ENCODE measurements around the gene RBM47. TPM values are rescaled to one million over a fixed set of nuclear protein-coding genes. Genes with fewer than 3 reads are reported as not detected.
"Not testable (repeated sequence)": the region's sequence is repeated elsewhere in the genome, so short reads cannot be mapped to it uniquely, and the experiment has no call there.

The RBM47 gene
- total RNA-seq, 2 donors from 2014 or later = 4.4 to 13.7 TPM

GRCh38 chr4:40454816-40455215 is 174.8 kb downstream of the RBM47 start:
- Histone ChIP-seq H3K27me3 (no peaks in the 10 kb centered on the region), H3K36me3 (no peaks in the 10 kb centered on the region), H3K4me3 (no peak overlapping the region), H3K27ac (no peak overlapping the region), H3K4me1 (no peaks in the 10 kb centered on the region), H3K9me3 (no peaks in the 10 kb centered on the region)
- no peak for DNase-seq (ENCODE audit: low spot score)
- TF ChIP-seq CTCF (IDR thresholded peaks at IDR 0.05) = no peak

- Histone ChIP-seq H3K9me3 (no peaks in the 10 kb centered on the region), H3K4me1 (no peaks in the 10 kb centered on the region), H3K27ac (no peak overlapping the region), H3K4me3 (no peak overlapping the region), H3K36me3 (no peaks in the 10 kb centered on the region), H3K27me3 (no peaks in the 10 kb centered on the region)
- DNase-seq (ENCODE audit: low spot score) = no peak
- no peak for TF ChIP-seq CTCF (IDR thresholded peaks at IDR 0.05)
These were observed 175.8 kb downstream of the RBM47 start for GRCh38 chr4:40453912-40454311.

- Histone ChIP-seq H3K4me1 (no peaks in the 10 kb centered on the region), H3K36me3 (no peaks in the 10 kb centered on the region), H3K4me3 (no peak overlapping the region), H3K27me3 (no peaks in the 10 kb centered on the region), H3K27ac (no peak overlapping the region), H3K9me3 (no peaks in the 10 kb centered on the region)
- no peak for TF ChIP-seq CTCF (IDR thresholded peaks at IDR 0.05)
- DNase-seq (ENCODE audit: low spot score) = no peak
These were observed 180.8 kb downstream of the RBM47 start for GRCh38 chr4:40448875-40449274.

GRCh38 chr4:40446839-40447238 is 182.8 kb downstream of the RBM47 start:
- no peak for DNase-seq (ENCODE audit: low spot score)
- H3K36me3 ChIP-seq = no peaks in the 10 kb centered on the region

GRCh38 chr4:40446261-40446750 is 183.4 kb downstream of the RBM47 start:
- H3K4me3 ChIP-seq; H3K36me3 ChIP-seq; H3K4me1 ChIP-seq; H3K27ac ChIP-seq; DNase-seq (ENCODE audit: low spot score); H3K9me3 ChIP-seq; H3K27me3 ChIP-seq: not testable (repeated sequence)

More at GRCh38 chr4:40446839-40447238, 182.8 kb downstream of the RBM47 start:
- Histone ChIP-seq H3K27me3 (no peaks in the 10 kb centered on the region), H3K9me3 (no peaks in the 10 kb centered on the region), H3K4me1 (no peaks in the 10 kb centered on the region), H3K27ac (no peak overlapping the region), H3K4me3 (no peak overlapping the region)
- no peak for TF ChIP-seq CTCF (IDR thresholded peaks at IDR 0.05)

GRCh38 chr4:40445671-40446070 is 184.0 kb downstream of the RBM47 start:
- Histone ChIP-seq H3K9me3 (no peaks in the 10 kb centered on the region), H3K4me3 (no peak overlapping the region), H3K4me1 (no peaks in the 10 kb centered on the region), H3K27ac (no peak overlapping the region), H3K36me3 (no peaks in the 10 kb centered on the region), H3K27me3 (no peaks in the 10 kb centered on the region)
- no peak for DNase-seq (ENCODE audit: low spot score)
- no peak for TF ChIP-seq CTCF (IDR thresholded peaks at IDR 0.05)

Measured in right atrium auricular region (tissue), 2 donors.